Erythroblast (primary cell): Measurements from ENCODE around the gene NAP1L5.

Source experiments
- DNase-seq, 2 experiments: peaks; one replicate each; lab custom pipeline; 2025; lab: John Stamatoyannopoulos, UW
- GATA1 ChIP-seq: IDR thresholded peaks from 2 replicates; pipeline ENCODE4 v1.6.1; 2011; ENCODE audit warnings: low read depth, mild to moderate bottlenecking, control low read depth, low read length, moderate library complexity
- POLR2A ChIP-seq: IDR thresholded peaks from 2 replicates; pipeline ENCODE4 v1.6.1; 2011; ENCODE audit warnings: mild to moderate bottlenecking, low read length

The NAP1L5 gene

DNA sequence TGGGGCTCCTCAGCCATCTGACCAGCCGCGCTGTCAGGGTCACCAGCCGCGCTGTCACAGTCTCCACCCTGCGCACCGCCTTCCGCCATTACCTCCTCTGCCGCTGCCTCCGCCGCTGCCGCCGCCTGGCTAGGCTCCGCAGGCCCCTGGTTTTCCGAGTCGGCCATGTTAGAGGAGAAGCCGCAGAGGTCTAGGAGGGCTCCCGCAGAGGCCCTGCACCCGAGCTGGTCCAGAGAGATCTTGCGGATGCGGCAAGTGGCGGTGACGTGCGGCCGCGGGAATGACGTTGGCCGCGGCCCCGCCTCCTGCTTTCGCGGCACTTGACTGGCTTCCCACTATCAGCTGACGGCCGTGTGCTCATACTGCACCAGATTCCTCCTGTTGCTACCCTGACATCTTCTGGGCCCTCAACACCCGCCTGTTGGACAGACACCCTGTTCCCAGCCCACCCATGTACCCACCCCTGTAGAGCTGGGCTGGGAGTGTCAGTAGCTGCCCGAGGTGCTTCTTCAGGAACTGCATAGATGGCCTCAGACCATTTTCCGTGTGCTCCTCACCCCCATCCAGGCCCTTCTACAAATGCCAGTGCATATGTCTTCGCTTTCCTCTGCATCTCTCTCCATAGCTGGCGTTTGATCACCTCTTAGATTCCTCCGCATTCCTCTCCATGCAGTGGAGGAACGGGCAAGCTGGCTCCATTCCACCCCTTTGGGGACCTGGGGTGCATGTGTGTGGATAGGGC is at the start of gene NAP1L5:
Gene NAP1L5, minus strand, starts transcription at position 242 of the 742 bp plus-strand sequence. Its CDS starts 75 bp downstream, at position 167.
- peak; percentile 86 to 87 for DNase-seq
- TF ChIP-seq GATA1 (no peak), POLR2A (peak; percentile 57)

- no peak for TF ChIP-seq POLR2A
- no peak for TF ChIP-seq GATA1
- DNase-seq = no peak
Observed at GRCh38 chr4:88747351-88747750, 49.7 kb upstream of the NAP1L5 start.

GRCh38 chr4:88746206-88746605 is 48.6 kb upstream of the NAP1L5 start:
- TF ChIP-seq GATA1 = no peak
- TF ChIP-seq POLR2A = no peak
- DNase-seq = no peak

GRCh38 chr4:88745581-88746163 is 48.0 kb upstream of the NAP1L5 start:
- no peak for DNase-seq
- TF ChIP-seq GATA1 (no peak), POLR2A (no peak)

DNA sequence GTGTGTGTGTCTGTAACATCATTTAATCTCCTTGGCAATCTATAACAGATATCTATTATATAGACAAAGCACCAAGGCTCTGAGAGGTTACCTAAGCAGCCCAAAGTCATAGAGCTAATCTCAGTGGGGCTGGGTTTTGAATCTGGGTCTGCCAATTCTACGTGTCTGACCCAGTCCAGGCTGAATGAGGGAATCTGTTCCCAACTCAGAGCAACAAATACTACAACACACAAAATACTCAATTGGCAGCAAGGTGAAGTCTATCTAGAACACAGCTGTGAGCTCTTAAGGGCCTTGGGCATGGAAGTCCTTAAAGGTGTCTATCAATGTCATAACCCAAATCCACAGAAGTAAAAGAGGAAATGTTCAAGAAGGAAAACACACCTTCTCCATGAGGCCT is 47.5 kb upstream of the NAP1L5 start:
- TF ChIP-seq GATA1 (no peak), POLR2A (no peak)
- DNase-seq = no peak

GRCh38 chr4:88744609-88745008 is 47.0 kb upstream of the NAP1L5 start:
- no peak for DNase-seq
- TF ChIP-seq POLR2A (no peak), GATA1 (no peak)

- no peak for DNase-seq
Observed at GRCh38 chr4:88743696-88744095, 46.1 kb upstream of the NAP1L5 start.

GRCh38 chr4:88742561-88742960 is 44.9 kb upstream of the NAP1L5 start:
- no peak for DNase-seq
- TF ChIP-seq GATA1 = no peak
- TF ChIP-seq POLR2A = no peak

More at GRCh38 chr4:88743696-88744095, 46.1 kb upstream of the NAP1L5 start:
- TF ChIP-seq POLR2A = no peak
- no peak for TF ChIP-seq GATA1

- TF ChIP-seq POLR2A = no peak
- no peak for TF ChIP-seq GATA1
- DNase-seq = no peak
Observed at GRCh38 chr4:88738180-88738579, 40.6 kb upstream of the NAP1L5 start.

- TF ChIP-seq GATA1 (no peak), POLR2A (no peak)
- no peak for DNase-seq
Observed at GRCh38 chr4:88737307-88737941, 39.8 kb upstream of the NAP1L5 start.

DNA sequence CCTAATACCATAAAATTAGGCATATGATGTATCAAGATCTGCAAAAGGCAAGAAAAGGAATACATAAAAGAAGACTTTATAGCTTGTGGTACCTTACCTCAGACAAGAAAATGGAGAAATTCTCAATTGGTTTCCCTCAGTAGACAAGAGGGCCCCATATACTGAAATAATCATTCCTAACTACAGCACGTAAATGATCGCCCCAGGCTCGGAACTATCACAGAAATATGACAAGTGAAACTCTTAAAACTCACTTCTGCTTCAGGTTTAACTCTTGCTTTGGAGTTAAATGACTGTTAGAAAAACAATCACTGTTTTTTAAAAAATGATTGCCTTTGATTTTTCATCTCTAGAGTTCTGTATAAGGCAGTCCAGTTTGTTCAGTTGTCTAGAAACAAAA is 38.6 kb upstream of the NAP1L5 start:
- no peak for DNase-seq
- TF ChIP-seq POLR2A = no peak
- no peak for TF ChIP-seq GATA1

GRCh38 chr4:88735564-88735963 is 37.9 kb upstream of the NAP1L5 start:
- DNase-seq = no peak
- TF ChIP-seq POLR2A = no peak
- TF ChIP-seq GATA1 = no peak

DNA sequence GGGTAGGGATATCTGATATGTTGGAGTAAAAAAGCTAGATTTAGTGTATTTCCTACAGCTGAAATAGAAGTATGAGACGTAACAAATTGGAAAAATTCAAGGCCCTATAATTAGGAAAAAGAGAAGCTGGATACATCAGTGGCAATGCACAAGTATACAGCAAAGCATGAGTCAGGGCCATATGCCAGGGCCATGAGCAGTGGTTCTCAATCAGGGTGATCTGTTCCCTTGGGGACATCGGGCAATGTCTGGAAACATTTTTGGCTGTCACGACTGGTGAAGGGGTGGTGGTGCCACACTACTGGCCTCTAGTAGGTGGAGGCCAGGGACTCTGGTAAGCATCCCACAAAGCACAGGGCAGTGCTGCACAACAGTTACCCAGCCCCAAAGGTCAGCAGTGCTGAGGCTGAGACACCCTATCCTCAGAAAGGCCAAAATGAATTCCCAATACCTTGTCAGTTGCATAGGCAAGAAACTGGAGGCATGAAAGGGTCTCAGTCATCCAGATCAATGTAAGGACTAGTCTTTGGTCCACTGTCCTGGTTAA is 36.8 kb upstream of the NAP1L5 start:
- TF ChIP-seq GATA1 (no peak), POLR2A (no peak)
- no peak for DNase-seq
